CMK (cell line): Measurements from ENCODE around the gene ABR.

Experiments used
- DNase-seq: peaks from one replicate; pipeline ENCODE4 v3.0.0-alpha.2; 2010; ENCODE audit warnings: low read depth

The ABR gene

GRCh38 chr17:1030684-1031532 is 148.9 kb downstream of the ABR start:
- no peak for DNase-seq

DNA sequence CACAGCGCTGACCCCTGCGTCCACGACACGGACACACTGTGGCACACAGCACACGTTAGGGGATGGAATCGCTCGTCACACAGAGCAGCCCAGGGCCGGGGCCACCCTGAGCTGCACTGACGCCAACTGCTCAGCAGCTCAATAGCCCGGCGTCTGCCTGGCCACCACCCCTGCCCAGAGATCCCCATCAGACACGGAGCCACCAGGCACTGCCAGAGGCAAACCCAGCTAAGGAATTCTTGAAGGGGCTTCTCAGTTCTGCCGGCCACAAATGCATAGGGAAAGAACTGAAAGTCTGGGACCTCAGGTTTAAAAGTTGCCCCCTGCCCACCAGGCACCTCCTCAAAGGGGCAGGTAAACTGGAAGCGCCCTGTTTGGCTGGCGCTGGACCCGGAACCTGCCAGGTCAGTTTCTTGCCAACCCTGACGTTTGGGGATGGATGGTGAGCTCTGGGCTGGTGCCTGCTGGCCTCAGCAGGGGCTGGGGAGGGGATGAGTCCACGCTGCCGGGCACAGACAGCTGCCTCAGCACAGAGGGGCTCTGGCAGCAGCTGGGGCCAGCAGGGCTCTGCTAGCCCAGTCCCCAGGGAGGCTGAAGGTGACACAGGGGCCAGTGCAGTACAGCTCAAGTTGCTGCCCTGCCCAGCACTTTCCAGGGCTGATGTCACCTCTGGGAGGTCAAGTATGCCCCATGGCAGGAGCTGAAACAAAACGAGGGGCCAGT is 149.7 kb downstream of the ABR start:
- DNase-seq, result no peak

DNA sequence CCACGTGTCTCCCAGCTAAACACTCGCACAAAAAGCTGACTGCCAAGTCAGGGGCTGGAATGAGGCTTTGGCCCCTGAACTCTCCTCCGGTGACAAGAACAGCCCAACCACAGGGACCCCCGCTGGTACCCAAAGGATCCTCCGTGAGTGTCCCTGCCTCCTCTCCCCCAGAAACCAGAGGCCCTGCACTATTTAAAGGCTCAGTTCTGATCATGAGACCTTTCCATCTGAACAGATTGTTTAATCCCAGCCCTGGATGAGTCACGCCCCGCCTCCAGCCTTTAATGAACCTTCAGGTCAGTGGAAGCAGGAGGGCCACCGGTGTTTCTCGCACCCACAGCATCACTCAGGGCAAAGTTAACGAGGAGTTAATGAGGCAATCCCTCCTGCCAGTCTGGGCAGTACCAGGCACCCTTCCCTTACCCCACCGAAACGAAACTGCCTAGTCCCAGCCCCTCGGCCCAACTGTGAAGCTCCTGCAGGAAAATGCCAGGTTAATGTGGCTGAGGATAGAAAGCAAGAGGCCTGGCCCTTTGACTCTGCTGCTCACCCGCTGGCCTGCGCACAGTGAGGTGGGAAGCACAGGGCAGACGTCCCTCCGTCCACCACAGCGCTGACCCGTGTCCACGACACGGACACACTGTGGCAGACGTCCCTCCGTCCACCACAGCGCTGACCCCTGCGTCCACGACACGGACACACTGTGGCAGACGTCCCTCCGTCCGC is 150.4 kb downstream of the ABR start:
- DNase-seq, result no peak

GRCh38 chr17:1027044-1027443 is 152.7 kb downstream of the ABR start:
- DNase-seq, result no peak

GRCh38 chr17:1026599-1026975 is 153.2 kb downstream of the ABR start:
- no peak for DNase-seq

DNA sequence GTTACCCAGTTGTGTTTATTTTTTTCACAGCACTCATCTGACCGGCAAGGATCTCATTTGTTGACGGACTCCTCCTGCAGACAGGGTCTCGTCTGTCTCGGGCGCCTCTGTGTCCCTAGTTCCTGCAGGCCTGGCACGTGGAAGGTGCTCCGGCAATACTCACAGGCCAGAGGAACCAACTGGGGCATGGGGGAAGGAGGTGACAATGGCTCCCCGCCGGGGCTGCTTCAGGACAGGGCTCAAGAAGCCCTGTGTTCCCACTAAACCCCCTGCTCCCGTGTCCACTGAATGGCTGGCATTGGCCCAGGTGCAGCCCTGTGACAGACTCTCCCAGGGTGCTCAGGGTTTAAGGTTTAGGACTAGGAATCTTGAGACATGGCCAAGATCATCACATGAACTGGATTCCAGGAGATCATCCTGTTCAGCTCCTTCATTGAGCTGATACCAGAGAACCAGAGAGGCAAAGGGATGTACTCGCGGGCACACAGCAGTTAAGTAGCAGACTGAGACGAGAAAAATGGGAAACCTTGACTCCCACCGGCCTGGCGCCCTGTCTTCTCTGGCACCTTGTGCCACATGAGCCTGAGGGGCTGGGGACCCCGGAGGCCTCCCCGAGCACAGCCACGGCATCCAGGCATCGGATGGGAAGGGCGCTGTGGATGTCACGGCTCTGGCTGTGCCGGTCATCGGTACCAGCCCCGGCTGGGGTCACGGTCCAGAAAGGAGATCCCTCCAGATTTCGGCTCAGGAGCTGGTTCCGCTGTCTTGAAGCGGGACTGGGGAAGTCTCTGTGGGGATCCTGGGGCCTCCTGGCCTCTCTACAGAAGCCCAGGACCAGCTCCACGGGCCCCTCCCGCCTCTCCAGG is 153.8 kb downstream of the ABR start:
- DNase-seq, result no peak

- DNase-seq, result no peak
These were observed 155.7 kb downstream of the ABR start for GRCh38 chr17:1024076-1024475.

- DNase-seq, result no peak
These were observed 157.3 kb downstream of the ABR start for GRCh38 chr17:1022278-1023024.

DNA sequence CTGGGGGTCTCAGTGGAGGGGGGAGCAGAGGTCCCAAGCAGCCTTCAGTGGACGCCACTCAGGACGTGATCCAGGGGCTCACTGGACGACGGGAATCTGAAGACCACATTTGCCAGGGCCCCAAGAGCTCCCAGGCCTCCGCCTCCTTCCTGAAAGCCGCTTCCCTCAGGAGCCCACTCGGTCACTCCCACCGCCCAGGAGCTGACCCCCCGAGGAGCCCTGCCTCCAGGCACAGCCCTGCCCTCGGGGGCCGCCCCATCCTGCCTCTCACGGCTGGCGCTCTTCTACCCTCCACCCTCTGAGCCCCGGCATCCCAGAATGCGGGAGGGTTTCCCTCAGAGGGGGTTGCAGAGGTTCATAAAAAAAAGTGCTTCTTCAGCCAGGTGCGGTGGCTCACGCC is 158.6 kb downstream of the ABR start:
- no peak for DNase-seq

DNA sequence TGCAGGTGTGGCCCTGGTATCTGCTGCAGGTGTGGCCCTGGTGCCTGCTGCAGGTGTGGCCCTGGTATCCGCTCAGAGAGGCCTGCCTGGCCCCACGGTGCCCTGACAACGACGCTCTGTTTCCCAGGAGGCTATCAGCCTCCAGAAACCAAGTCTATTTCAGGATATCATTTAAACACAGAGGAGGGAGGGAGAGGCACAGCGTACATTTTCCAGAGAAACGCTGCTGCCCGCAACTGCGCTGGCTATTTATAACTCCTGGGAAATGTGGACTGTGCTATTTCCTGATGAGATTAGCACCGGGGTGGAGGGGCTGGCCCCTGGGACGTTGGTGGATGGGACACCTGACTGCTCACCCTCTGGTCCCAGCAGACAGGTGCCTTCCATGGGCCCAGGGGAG is 160.3 kb downstream of the ABR start:
- no peak for DNase-seq

- no peak for DNase-seq
These were observed 161.2 kb downstream of the ABR start for GRCh38 chr17:1018547-1018946.

- no peak for DNase-seq
These were observed 166.1 kb downstream of the ABR start for GRCh38 chr17:1013729-1014090.

- DNase-seq, result no peak
These were observed 166.7 kb downstream of the ABR start for GRCh38 chr17:1012823-1013728.

- no peak for DNase-seq
These were observed 167.7 kb downstream of the ABR start for GRCh38 chr17:1011760-1012735.

DNA sequence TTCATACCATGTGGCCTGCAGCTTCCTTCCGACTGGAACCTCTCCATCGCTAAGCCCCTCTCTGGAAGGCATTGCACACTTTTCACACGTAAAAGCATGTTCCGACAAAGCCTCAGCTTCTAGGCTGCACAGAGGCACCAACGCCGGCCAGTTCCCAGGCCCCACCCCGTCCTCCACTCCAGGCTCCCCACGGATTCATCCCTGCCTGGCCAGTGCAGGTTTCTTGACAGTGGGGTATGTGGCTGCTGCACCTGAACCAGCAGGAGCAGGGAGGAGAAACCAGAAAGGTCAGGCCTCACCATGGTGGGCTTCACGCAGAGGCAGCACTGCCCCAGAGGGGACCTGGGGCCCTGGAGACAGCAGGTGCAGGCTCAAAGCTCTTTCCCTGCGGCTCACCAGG is 168.6 kb downstream of the ABR start:
- no peak for DNase-seq

DNA sequence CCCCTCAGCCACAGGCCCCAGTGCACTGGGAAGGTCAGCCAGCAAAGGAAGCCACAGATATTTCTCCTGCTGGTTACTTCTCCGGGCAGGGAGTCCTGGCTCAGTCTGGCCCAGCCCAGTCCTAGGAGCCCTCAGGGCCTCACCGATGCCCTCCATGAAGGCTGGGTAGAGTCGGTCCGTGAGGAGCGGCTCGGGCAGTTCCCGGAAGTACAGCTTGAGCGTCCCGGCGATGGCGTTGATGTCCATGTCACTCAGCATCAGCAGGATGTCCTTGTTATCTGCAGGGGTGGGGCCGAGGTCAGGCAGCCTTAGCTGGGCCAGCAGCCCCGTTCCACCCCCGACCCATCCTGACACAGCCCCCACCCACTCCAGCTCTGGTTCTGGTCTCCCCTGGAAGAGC is 169.2 kb downstream of the ABR start:
- DNase-seq, result no peak

GRCh38 chr17:1010086-1010450 is 169.7 kb downstream of the ABR start:
- DNase-seq, result no peak

DNA sequence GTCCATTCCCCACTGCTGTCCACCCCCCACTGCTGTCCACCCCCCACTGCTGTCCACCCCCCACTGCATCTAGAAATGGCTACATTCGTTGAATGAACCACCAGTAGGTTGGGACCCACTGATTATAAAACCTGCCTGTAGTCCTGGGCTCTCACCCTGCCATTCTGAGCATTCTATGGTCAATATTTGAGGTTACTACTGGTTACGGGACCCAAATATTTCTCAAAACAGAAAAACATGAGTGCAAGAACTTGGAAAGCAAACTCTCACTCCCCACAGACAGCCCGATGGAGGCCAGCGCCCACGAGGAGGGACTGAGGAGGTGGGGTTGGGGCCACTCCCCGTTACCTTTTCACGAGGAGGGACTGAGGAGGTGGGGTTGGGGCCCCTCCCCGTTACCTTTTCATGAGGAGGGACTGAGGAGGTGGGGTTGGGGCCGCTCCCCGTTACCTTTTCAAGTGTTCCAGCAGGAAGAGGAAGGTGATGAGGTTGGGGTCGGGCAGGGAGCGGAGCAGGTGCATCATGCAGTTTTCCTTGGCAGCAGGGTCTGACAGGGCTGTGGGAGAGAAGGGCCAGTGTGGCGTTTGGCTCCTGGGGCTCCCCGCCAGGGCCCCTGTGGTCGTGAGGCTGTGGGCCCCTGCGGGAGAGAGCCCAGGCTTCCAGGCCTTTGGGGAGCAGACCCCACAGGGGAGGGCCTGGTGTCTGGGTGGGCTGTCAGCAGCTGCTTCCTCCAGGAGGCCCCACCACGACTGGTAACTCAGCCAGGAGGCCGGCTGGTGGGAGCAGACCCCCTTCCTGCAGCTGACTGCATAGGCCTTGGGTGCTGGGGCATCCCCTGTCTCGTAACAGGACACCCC is 170.3 kb downstream of the ABR start:
- DNase-seq, result no peak
